ENCODE measurements around the gene CXCL8.

CXCL8 gene

DNA sequence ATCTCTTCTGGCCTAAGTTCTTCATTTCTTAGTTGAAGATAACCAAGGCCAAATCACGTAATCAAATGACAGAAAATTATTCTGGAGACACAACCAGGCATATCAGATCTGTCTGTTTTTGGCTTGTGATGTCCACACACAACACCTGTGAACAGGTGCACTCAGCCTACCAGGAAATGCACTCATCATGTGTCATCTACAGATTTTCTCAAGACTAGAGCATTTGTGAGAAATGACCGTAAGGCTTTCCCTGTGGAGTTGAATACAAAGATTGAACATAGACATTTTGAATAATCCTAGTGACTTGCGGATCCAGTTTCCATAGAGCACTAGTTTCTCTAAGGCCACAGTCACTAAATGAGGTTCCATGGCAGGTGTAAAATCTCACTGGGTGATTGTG lies 26.7 kb upstream of the CXCL8 start:
- no peaks in the 10 kb centered on the region for H4K20me1 ChIP-seq (ENCODE audit: insufficient read depth, low read length, poor library complexity, severe bottlenecking)
- no peak overlapping the region; the same call in 1 of the 2 replicates for H2AFZ ChIP-seq (ENCODE audit: low read length)
- H3K79me2 ChIP-seq (ENCODE audit: insufficient read depth, low read length) = no peaks in the 10 kb centered on the region
- no peaks in the 10 kb centered on the region for H3K9me2 ChIP-seq (replicated peaks; ENCODE audit: low read depth, low read length)
- no peaks in the 10 kb centered on the region for H3K9me3 ChIP-seq (ENCODE audit: insufficient read depth, low read depth, low read length)
- H3K4me2 ChIP-seq (ENCODE audit: low read depth, low read length, poor library complexity, severe bottlenecking) = no peak overlapping the region
- no peaks in the 10 kb centered on the region for H3K27me3 ChIP-seq (ENCODE audit: insufficient read depth, low read length, poor library complexity, severe bottlenecking)
- H3K36me3 ChIP-seq (ENCODE audit: insufficient read depth, low read length) = no peaks in the 10 kb centered on the region
- no peak for TF ChIP-seq EZH2phosphoT487 (IDR thresholded peaks at IDR 0.05; ENCODE audit: borderline replicate concordance)
- TF ChIP-seq, protein P1, sequence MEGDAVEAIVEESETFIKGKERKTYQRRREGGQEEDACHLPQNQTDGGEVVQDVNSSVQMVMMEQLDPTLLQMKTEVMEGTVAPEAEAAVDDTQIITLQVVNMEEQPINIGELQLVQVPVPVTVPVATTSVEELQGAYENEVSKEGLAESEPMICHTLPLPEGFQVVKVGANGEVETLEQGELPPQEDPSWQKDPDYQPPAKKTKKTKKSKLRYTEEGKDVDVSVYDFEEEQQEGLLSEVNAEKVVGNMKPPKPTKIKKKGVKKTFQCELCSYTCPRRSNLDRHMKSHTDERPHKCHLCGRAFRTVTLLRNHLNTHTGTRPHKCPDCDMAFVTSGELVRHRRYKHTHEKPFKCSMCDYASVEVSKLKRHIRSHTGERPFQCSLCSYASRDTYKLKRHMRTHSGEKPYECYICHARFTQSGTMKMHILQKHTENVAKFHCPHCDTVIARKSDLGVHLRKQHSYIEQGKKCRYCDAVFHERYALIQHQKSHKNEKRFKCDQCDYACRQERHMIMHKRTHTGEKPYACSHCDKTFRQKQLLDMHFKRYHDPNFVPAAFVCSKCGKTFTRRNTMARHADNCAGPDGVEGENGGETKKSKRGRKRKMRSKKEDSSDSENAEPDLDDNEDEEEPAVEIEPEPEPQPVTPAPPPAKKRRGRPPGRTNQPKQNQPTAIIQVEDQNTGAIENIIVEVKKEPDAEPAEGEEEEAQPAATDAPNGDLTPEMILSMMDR (conservative IDR thresholded peaks at IDR 0.05; ENCODE audit: low read length) = no peak
- no peak overlapping the region for H3K9ac ChIP-seq (ENCODE audit: low read depth, low read length, poor library complexity, severe bottlenecking)
- no peak overlapping the region for H3K4me3 ChIP-seq (ENCODE audit: low read length, poor library complexity, severe bottlenecking)
- H3K4me1 ChIP-seq (ENCODE audit: insufficient read depth, low read length, poor library complexity, severe bottlenecking) = peaks cover 46% of the 10 kb centered on the region
- no peaks in the 10 kb centered on the region; the same call in 1 of the 2 replicates for H3F3A ChIP-seq (ENCODE audit: low read depth)

DNA sequence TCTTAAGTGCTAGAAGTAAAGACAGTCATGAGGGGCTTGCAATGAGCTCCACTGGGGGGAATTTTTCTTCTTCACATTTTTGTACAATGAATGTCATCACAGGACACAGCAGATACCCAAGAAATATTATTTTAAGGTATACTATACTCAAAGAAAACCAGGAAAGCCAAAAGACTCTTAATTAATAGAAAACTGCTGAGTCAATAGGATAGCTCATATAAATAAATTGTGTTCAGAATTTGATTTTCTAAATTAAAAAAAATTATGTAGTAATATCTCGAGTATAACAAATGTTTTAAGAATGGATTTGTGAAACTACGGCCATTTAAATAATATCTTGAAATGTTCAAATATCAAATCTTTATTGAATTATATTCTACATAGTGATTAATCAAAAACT lies 25.7 kb upstream of the CXCL8 start:
- Histone ChIP-seq H3K9ac (ENCODE audit: low read depth, low read length, poor library complexity, severe bottlenecking) (no peak overlapping the region), H3K4me3 (ENCODE audit: low read length, poor library complexity, severe bottlenecking) (no peak overlapping the region), H3K36me3 (ENCODE audit: insufficient read depth, low read length) (no peaks in the 10 kb centered on the region), H2AFZ (ENCODE audit: low read length) (no peak overlapping the region), H3K9me3 (ENCODE audit: insufficient read depth, low read depth, low read length) (no peaks in the 10 kb centered on the region), H3K4me1 (ENCODE audit: insufficient read depth, low read length, poor library complexity, severe bottlenecking) (peaks cover 45% of the 10 kb centered on the region), H3F3A (ENCODE audit: low read depth) (no peaks in the 10 kb centered on the region; the same call in 1 of the 2 replicates), H3K9me2 (replicated peaks; ENCODE audit: low read depth, low read length) (no peaks in the 10 kb centered on the region), H3K27me3 (ENCODE audit: insufficient read depth, low read length, poor library complexity, severe bottlenecking) (no peaks in the 10 kb centered on the region), H4K20me1 (ENCODE audit: insufficient read depth, low read length, poor library complexity, severe bottlenecking) (no peaks in the 10 kb centered on the region), H3K79me2 (ENCODE audit: insufficient read depth, low read length) (no peaks in the 10 kb centered on the region), H3K4me2 (ENCODE audit: low read depth, low read length, poor library complexity, severe bottlenecking) (no peak overlapping the region)
- TF ChIP-seq EZH2phosphoT487 (IDR thresholded peaks at IDR 0.05; ENCODE audit: borderline replicate concordance) = no peak
- TF ChIP-seq, protein P1 (conservative IDR thresholded peaks at IDR 0.05; ENCODE audit: low read length) = no peak

DNA sequence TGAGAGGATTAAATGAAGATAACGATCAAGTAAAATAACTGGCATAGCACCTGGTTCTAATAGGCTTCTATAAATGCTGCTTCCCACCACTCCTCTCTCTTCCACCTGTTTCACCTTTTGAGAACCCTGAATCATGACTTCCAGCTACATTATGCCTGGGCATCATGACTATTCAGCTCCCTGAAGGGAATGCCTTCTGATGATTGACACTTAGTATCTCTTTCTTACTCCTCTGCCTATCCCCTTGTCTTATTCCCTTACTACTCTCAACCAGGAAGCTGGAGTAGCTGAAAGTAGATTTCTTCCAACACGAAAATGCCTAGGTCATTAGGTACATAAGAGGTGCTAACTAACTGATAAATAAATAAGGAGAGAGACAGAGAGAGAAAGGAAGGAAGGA lies 24.7 kb upstream of the CXCL8 start:
- Histone ChIP-seq H3K4me2 (ENCODE audit: low read depth, low read length, poor library complexity, severe bottlenecking) (no peak overlapping the region), H3K9me3 (ENCODE audit: insufficient read depth, low read depth, low read length) (no peaks in the 10 kb centered on the region), H3K4me1 (ENCODE audit: insufficient read depth, low read length, poor library complexity, severe bottlenecking) (peaks cover 38% of the 10 kb centered on the region), H3K4me3 (ENCODE audit: low read length, poor library complexity, severe bottlenecking) (no peak overlapping the region), H3K27me3 (ENCODE audit: insufficient read depth, low read length, poor library complexity, severe bottlenecking) (no peaks in the 10 kb centered on the region), H2AFZ (ENCODE audit: low read length) (no peak overlapping the region), H3K9me2 (replicated peaks; ENCODE audit: low read depth, low read length) (no peaks in the 10 kb centered on the region), H3K9ac (ENCODE audit: low read depth, low read length, poor library complexity, severe bottlenecking) (no peak overlapping the region), H3K79me2 (ENCODE audit: insufficient read depth, low read length) (no peaks in the 10 kb centered on the region), H4K20me1 (ENCODE audit: insufficient read depth, low read length, poor library complexity, severe bottlenecking) (no peaks in the 10 kb centered on the region), H3K36me3 (ENCODE audit: insufficient read depth, low read length) (no peaks in the 10 kb centered on the region), H3F3A (ENCODE audit: low read depth) (no peaks in the 10 kb centered on the region; the same call in 1 of the 2 replicates)
- TF ChIP-seq, protein P1 (conservative IDR thresholded peaks at IDR 0.05; ENCODE audit: low read length) = no peak
- no peak for TF ChIP-seq EZH2phosphoT487 (IDR thresholded peaks at IDR 0.05; ENCODE audit: borderline replicate concordance)
